Measurements from ENCODE around the gene TOMM7. TPM values are rescaled to one million over a fixed set of nuclear protein-coding genes. Genes with fewer than 3 reads are reported as not detected.

Gene TOMM7
- total RNA-seq, 1 experiment from 2014 or later: 295 TPM

DNA sequence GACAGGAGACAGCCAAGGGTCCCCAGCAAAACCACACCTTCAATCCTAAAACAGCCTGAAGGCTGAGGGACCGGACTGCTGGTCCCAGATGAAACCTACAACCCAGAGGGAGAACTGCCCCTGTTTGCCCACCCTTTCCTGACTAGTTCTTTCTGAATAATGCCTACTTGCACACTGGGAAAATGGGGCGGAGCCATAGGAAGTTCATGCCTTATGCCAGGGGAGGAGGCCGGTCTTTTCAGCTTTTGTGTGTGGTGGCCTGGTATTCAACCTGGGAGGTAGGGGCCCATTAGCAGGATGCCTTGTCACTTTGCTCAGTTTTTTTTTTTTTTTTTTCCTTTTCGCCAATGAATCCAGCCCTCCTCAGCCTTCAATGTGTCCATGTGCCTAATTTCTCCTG lies 20.7 kb downstream of the TOMM7 start:
- ATAC-seq (no peak), DNase-seq (ENCODE audit: low read depth, low spot score) (no peak)
- Histone ChIP-seq H3K27me3 (ENCODE audit: control insufficient read depth, insufficient read depth, low read length) (no peaks in the 10 kb centered on the region), H3K4me1 (ENCODE audit: control insufficient read depth, insufficient read depth, low read length) (no peaks in the 10 kb centered on the region), H3K27ac (ENCODE audit: low read length) (no peak overlapping the region), H3K9me3 (ENCODE audit: control insufficient read depth, insufficient read depth, low read depth, low read length) (no peaks in the 10 kb centered on the region), H3K4me3 (ENCODE audit: low read depth in 2 of 2, low read length in 2 of 2) (no peak overlapping the region), H3K36me3 (ENCODE audit: control insufficient read depth, insufficient read depth, low read length) (no peaks in the 10 kb centered on the region)
- intact Hi-C loops (cut with micrococcal nuclease; ENCODE audit: unreplicated experiment): no loop called here
- TF ChIP-seq, protein P1, sequence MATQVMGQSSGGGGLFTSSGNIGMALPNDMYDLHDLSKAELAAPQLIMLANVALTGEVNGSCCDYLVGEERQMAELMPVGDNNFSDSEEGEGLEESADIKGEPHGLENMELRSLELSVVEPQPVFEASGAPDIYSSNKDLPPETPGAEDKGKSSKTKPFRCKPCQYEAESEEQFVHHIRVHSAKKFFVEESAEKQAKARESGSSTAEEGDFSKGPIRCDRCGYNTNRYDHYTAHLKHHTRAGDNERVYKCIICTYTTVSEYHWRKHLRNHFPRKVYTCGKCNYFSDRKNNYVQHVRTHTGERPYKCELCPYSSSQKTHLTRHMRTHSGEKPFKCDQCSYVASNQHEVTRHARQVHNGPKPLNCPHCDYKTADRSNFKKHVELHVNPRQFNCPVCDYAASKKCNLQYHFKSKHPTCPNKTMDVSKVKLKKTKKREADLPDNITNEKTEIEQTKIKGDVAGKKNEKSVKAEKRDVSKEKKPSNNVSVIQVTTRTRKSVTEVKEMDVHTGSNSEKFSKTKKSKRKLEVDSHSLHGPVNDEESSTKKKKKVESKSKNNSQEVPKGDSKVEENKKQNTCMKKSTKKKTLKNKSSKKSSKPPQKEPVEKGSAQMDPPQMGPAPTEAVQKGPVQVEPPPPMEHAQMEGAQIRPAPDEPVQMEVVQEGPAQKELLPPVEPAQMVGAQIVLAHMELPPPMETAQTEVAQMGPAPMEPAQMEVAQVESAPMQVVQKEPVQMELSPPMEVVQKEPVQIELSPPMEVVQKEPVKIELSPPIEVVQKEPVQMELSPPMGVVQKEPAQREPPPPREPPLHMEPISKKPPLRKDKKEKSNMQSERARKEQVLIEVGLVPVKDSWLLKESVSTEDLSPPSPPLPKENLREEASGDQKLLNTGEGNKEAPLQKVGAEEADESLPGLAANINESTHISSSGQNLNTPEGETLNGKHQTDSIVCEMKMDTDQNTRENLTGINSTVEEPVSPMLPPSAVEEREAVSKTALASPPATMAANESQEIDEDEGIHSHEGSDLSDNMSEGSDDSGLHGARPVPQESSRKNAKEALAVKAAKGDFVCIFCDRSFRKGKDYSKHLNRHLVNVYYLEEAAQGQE (IDR thresholded peaks at IDR 0.05; ENCODE audit: insufficient read depth in 1 of 2, low read depth in 2 of 2, low read length in 1 of 2): no peak
- TF ChIP-seq, protein P2, sequence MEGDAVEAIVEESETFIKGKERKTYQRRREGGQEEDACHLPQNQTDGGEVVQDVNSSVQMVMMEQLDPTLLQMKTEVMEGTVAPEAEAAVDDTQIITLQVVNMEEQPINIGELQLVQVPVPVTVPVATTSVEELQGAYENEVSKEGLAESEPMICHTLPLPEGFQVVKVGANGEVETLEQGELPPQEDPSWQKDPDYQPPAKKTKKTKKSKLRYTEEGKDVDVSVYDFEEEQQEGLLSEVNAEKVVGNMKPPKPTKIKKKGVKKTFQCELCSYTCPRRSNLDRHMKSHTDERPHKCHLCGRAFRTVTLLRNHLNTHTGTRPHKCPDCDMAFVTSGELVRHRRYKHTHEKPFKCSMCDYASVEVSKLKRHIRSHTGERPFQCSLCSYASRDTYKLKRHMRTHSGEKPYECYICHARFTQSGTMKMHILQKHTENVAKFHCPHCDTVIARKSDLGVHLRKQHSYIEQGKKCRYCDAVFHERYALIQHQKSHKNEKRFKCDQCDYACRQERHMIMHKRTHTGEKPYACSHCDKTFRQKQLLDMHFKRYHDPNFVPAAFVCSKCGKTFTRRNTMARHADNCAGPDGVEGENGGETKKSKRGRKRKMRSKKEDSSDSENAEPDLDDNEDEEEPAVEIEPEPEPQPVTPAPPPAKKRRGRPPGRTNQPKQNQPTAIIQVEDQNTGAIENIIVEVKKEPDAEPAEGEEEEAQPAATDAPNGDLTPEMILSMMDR (IDR thresholded peaks at IDR 0.05): no peak
- TF ChIP-seq POLR2AphosphoS5 (IDR thresholded peaks at IDR 0.05; ENCODE audit: low read depth, low read length) (no peak), TCF7L2 (IDR thresholded peaks at IDR 0.05; ENCODE audit: low read depth, low read length) (no peak), SIN3A (IDR thresholded peaks at IDR 0.05; ENCODE audit: borderline replicate concordance, insufficient read depth, low read depth, low read length) (no peak)
- in situ Hi-C loops (cut with HindIII; ENCODE audit: low pct_unique_long_range_greater_than_20kb, low sequenced_read_pairs): no loop called here
- ChIA-PET CTCF (interaction anchor here (0.7 kb wide), 2 partner anchors 75 to 209 kb away, joined by 6 to 11 read pairs; partner anchors contain the start of gene IL6), POLR2A (no interaction called here)
- no TSS peak for BruUV-seq (replicated peaks)

DNA sequence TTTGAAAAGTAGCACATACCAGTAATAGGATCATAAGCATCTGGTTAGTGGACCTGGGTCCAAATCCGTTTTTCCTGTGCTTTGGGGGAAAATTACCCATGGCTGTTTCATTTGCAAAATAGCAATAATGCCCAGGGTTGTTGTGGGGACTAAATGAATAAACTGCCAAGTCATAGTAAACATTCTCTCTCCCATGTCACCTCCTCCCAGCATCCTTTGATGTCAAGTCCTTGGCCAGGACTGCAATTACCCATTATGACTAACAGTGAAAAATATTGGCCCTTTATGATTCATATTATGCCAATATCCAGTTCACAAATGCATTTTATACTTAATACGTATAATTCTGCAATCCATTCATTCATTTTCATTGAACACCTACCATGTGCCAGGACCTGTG lies 23.0 kb downstream of the TOMM7 start:
- no peak overlapping the region for H3K27ac ChIP-seq (ENCODE audit: low read length)
- ChIA-PET CTCF (no interaction called here), POLR2A (no interaction called here)
- intact Hi-C loops (cut with micrococcal nuclease; ENCODE audit: unreplicated experiment): no loop called here
- H3K27me3 ChIP-seq (ENCODE audit: control insufficient read depth, insufficient read depth, low read length): no peaks in the 10 kb centered on the region
- in situ Hi-C loops (cut with HindIII; ENCODE audit: low pct_unique_long_range_greater_than_20kb, low sequenced_read_pairs): no loop called here
- no peak for TF ChIP-seq TCF7L2 (IDR thresholded peaks at IDR 0.05; ENCODE audit: low read depth, low read length)
- TF ChIP-seq, protein P2 (IDR thresholded peaks at IDR 0.05): no peak
- TF ChIP-seq, protein P1 (IDR thresholded peaks at IDR 0.05; ENCODE audit: insufficient read depth in 1 of 2, low read depth in 2 of 2, low read length in 1 of 2): no peak
- no peak for TF ChIP-seq POLR2AphosphoS5 (IDR thresholded peaks at IDR 0.05; ENCODE audit: low read depth, low read length)
- TF ChIP-seq SIN3A (IDR thresholded peaks at IDR 0.05; ENCODE audit: borderline replicate concordance, insufficient read depth, low read depth, low read length): no peak
- H3K36me3 ChIP-seq (ENCODE audit: control insufficient read depth, insufficient read depth, low read length): no peaks in the 10 kb centered on the region
- no peak overlapping the region for H3K4me3 ChIP-seq (ENCODE audit: low read depth in 2 of 2, low read length in 2 of 2)
- H3K9me3 ChIP-seq (ENCODE audit: control insufficient read depth, insufficient read depth, low read depth, low read length): no peaks in the 10 kb centered on the region
- BruUV-seq (replicated peaks): no TSS peak
- DNase-seq (ENCODE audit: low read depth, low spot score) (no peak), ATAC-seq (no peak)
- H3K4me1 ChIP-seq (ENCODE audit: control insufficient read depth, insufficient read depth, low read length): no peaks in the 10 kb centered on the region

All from Panc1 (cell line).